ENCODE measurements around the gene ZRSR2.
A peak's percentile ranks its signal among the peaks of the same experiment; 100 is the strongest.
"Not testable (repeated sequence)": the region's sequence is repeated elsewhere in the genome, so short reads cannot be mapped to it uniquely, and the experiment has no call there.

The ZRSR2 gene, protein sequence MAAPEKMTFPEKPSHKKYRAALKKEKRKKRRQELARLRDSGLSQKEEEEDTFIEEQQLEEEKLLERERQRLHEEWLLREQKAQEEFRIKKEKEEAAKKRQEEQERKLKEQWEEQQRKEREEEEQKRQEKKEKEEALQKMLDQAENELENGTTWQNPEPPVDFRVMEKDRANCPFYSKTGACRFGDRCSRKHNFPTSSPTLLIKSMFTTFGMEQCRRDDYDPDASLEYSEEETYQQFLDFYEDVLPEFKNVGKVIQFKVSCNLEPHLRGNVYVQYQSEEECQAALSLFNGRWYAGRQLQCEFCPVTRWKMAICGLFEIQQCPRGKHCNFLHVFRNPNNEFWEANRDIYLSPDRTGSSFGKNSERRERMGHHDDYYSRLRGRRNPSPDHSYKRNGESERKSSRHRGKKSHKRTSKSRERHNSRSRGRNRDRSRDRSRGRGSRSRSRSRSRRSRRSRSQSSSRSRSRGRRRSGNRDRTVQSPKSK

DNA sequence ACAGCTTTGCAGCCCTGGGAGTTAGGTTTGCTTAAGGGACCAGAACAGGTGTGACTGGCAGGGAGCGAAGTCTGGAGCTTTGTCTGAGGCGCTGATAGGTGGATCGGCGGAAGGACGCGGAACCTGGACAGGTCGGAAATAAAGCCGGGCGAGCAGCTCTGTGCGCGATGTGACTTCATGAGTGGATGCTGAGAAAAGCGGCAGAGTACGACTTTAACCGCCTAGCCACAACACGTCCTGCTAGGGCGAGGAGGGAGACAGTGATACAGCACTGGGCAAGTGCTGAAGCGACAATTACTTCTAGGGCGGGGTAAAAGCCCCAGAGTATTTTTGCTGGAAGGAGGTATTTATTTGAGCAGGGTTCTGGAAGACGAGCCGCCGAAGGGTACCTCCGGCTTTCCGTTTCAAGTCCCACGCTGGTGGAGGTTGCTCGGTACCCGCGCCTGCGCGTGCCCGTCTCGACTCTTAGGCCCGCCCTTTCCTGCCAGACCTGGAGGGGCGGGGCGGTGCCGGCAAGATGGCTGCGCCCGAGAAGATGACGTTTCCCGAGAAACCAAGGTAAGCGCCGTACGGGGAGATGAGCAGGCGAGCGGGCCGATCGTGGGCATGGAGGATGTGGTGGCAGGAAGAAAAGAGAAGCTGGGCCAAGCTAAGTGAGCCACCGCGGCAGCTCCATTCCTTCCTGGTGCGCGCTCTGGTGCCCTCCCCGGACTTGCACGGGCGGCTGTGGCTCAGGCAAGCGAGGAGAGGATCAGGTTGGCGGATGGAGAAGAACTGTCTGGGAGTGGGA, at the start of gene ZRSR2:
Gene ZRSR2, plus strand, starts transcription at position 506 of the 790 bp plus-strand sequence. Its CDS starts 12 bp downstream, at position 518.
- peak; percentile 79 to 91 for DNase-seq (ENCODE audit: low read depth in 2 of 2)

DNA sequence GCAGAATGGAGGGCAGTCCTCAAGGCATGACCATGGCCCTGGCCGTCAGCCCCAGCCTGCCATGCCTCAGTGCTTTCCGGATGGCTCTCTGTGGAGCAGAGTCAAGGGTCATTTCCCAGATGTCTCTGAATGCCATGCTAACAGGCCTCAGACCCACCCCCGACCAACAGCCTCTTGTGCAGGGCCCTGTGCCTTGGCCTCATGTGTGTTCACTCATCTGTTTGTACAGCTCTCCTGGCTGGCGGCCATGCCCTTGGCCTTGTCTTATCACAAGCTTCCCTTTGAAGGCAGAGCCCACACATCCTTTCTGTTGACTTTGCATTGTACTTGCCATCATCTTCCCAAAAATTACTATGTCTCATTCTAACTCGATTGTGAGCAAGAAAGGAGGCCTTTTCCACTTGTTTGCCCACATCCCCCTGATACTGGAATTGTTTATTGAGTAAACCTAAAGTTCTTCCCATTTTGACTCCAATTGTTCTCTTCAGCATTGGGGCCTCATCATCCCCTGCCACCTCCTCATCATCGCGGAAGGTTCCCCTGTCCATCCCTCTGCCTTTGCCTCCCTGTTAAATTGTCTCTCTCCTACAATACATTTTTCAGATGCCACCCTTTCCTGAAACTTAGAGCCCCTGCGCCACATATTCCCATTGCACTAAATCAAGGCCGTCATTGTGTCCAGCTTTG, 46.0 kb upstream of the ZRSR2 start:
- DNase-seq (ENCODE audit: low read depth in 2 of 2): no peak

DNA sequence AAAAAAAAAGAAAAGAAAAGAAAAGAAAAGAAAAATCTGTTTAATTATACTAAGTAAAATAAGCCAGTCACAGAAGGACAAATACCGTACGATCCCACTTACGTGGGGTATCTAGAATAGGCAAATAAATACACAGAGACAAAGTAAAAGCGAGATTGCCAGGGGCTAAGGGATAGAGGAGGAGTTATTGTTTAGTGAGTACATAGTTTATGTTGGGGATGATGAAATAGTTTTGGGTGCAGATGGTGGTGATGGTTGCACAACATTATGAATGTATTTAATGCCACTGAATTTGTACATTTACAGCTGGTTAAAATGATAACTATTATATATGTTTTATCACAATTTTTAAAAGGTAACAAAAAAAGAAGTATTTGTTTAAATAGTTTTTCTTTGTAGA, 45.1 kb upstream of the ZRSR2 start:
- no peak for DNase-seq (ENCODE audit: low read depth in 2 of 2)

DNA sequence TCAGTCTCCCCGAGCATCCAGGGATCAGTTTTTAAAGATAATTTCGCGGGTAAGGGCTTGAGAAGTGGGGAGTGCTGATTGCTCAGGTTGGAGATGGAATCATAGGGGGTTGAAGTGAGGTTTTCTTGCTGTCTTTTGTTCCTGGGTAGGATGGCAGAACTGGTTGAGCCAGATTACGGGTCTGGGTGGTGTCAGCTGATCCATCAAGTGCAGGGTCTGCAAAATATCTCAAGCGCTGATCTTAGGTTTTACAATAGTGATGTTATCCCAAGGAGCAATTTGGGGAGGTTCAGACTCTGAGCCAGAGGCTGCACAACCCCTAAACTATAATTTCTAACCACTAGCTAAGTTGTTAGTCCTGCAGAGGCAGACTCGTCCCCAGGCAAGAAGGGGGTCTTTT, 43.6 kb upstream of the ZRSR2 start:
- not testable (repeated sequence) for DNase-seq (ENCODE audit: low read depth in 2 of 2)

DNA sequence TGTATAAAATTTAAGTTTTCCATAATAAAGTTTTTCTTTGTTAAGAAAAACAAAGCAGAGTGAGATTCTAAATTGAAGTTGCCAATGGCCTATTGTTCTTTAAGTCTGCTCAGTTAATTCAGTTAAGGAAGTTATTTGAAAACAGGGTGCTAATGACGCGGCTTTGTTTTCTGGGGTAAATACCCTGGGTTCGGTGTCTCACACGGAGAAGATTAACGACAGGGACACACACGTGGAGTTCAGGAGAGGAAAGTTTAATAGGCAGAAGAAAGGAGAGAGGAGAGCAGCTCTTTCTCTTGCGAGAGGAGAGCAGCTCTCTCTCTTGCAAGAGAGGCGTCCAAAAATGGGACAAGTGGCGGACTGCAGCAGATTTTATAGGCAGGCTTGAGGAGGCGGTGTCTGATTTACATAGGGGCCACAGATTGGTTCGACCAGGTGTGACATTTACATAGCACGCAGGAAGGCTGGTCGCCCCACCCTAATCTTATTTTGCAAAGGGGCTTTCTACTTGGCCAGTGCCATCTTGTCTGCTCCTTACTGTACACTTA, 42.6 kb upstream of the ZRSR2 start:
- no peak for DNase-seq (ENCODE audit: low read depth in 2 of 2)

DNA sequence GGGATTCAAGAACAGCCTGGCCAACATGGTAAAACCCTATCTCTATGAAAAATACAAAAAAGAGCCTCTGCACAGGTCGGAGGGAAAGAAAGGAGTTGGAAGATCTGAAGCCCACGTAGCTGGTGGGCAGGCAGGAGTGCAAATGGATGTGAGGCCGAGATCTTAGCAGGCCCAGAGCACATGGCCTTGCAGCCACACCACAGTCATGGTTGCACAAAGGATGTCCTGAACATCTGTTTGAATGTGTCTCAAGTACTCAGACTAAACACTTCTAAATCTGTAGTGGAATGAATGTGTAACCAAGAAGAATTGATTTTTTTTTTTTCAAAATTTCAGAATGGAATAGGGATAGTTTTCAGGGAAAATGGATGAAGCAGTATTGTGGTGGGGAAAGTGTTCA, 41.4 kb upstream of the ZRSR2 start:
- no peak for DNase-seq (ENCODE audit: low read depth in 2 of 2)

DNA sequence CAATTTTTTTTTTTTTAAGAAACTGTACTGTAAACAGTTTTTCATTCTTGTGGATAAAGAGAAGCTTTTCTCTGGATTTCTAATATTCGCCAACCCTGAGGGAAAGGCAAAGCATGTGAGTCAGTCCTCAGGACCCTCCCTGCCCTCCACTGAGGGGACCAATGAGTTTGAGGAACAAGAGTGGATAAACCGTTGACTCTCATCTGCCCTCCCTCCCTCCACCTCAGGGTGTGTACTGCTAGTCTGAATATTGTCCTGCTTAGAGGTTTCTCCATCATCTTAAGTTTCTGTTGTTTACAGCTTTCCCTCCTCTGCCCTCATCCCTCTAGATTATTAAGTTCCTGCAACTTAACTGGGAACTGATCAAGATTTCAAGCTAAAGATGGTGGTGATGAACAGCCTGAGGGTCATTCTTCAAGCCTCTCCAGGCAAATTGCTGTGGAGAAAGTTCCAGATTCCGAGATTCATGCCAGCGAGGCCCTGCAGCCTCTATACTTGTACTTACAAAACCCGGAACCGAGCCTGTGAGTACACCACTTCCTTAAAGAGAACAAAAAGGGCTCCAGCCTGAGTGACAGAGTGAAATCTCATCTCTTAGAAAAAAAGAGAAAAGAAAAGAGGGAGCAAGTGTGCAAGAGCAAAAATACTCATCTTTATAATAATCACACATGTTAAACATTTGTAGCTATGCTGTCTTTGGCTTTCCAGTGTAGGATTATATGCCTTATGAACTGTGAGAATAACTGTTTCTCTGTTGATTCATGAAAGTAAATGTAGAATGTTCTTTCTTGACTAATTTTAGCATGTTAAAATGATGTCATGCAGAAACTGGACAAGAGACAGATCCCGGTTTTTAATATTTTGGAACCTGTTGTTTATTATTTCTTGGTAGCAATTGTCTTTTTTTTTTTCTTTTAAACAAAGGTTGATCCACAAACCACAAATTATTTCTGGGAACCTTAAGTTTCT, 40.4 kb upstream of the ZRSR2 start:
- no peak for DNase-seq (ENCODE audit: low read depth in 2 of 2)

DNA sequence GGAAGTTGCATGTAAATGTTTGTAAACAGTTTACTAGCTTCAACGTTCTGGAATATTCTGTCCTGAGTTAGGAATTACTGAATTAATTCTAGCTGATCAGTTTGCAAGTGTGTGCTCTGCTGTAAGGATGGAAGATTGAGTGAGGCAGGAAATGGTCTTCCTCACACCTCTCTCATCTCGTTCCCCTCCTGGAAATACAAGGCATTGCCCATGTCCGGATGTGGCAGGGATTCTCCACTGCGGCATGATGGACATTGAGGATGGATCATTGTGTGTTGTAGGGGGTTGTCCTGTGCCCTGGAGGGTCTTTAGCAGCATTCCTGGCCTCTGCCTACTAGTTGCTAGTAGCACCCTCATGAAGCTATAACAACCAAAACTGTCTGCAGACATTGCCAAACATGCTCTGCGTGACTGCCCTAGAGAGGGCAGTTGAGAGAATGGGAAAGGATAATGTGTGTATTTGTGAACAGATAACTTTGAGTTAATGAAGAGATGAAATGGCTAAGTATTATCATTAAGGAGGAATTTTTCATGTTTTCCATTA, 39.6 kb upstream of the ZRSR2 start:
- DNase-seq (ENCODE audit: low read depth in 2 of 2): no peak

DNA sequence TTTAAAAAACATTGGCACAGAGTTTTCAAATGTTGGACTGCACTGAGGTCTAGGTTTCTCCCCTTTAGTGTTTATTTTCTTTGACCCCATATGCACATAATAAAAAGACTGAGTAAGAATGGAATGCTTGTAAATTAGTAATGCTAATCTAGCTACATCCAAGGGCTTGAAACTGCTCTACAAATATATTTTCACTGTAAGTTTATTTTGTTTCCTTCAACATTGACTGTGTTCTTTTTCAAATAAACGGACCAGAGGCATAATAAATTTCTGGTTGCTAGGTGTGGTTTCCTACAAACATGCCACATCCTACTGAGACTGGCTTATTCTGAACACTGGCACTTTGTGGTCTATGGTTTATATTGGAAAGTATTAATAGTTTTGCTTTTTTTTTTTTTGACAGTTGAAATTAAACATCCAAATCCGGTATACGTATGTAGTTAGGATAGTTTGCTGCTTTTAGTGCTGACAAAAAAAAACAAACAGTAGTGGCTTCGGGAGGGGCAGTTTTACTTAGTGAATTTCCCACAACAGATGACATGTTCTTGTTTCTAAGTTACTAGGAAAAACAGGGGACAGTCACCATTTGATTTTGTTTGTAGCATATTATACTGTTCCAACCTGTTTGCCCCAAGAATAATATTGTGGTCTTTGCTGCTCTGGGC, 39.0 kb upstream of the ZRSR2 start:
- DNase-seq (ENCODE audit: low read depth in 2 of 2): no peak

DNA sequence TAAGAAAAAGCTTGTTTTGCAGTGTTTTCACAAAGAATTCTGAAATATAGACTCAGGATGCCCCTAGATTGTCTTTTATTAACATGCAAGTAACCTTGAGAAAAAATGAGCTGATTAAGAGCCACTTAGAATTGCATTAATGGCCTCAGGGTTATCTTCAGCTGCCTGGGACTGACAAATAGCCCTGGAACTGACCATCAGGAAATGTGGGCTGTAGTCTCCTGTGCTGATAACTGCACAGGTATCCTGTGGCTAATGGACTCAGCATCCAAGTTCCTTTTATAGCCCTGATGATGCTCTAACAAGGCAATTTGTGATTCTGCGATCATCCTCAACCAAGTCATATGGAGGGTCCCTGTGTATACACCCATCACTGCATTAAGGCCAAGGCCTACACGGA, 35.2 kb upstream of the ZRSR2 start:
- DNase-seq (ENCODE audit: low read depth in 2 of 2): no peak

DNA sequence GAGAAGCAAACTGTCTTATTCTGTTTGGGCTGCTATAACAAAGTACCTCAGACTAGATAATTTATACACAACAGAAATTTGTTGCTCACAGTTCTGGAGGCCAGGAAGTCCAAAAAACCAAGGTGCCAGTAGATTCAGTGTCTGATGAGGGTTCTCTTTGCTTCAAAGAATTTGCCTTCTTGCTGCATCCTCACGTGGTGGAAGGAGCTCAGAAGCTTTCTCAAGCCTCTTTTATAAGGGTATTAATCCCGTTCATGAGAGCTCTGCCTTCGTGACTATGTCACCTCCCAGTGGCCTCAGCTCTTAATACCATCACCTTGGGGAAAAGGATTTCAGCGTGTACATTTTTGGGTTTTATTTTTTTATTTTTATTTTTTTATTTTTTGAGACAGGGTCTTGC, 32.1 kb upstream of the ZRSR2 start:
- DNase-seq (ENCODE audit: low read depth in 2 of 2): no peak

DNA sequence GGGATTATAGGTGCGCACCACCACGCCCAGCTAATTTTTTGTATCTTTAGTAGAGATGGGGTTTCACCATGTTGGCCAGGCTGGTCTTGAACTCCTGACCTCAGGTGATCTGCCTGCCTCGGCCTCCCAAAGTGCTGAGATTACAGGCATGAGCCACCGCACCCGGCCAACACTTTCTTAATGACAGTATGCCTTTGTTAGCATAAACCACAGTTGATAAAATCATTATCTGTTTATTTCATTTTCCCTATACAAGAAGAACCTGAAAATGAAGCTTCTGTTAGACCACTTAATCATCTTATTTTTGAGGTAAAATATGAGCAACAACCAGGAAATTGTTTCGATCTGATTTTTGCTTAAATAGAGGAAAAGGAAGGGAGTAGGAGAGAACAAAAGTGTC, 30.4 kb upstream of the ZRSR2 start:
- DNase-seq (ENCODE audit: low read depth in 2 of 2): not testable (repeated sequence)

DNA sequence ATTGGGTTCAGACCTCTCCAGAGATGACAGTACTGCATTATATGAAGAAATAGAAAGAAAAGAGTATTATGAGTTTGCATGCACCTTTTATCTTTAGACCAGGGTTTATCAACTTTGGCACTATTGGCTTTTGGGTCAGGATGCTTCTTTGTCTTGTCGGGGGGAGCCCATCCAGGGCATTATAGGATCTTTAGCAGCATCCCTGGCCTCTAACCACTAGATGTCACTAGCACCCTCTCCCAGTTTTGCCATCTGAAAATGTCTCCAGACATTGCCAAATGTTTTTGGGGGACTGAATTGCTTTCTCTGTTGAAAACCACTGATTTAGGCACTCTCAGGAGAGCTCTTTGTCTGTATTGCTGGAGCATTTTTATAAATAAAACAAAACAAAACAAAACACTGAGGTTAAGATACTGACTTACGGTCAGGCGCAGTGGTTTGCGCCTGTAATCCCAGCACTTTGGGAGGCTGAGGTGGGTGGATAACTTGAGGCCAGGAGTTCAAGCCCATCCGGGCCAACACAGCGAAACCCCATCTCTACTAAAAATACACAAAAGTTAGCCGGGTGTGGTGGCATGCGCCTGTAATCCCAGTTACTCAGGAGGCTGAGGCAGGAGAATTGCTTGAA, 28.6 kb upstream of the ZRSR2 start:
- DNase-seq (ENCODE audit: low read depth in 2 of 2): peak in 1 of 2 donors; percentile 23

DNA sequence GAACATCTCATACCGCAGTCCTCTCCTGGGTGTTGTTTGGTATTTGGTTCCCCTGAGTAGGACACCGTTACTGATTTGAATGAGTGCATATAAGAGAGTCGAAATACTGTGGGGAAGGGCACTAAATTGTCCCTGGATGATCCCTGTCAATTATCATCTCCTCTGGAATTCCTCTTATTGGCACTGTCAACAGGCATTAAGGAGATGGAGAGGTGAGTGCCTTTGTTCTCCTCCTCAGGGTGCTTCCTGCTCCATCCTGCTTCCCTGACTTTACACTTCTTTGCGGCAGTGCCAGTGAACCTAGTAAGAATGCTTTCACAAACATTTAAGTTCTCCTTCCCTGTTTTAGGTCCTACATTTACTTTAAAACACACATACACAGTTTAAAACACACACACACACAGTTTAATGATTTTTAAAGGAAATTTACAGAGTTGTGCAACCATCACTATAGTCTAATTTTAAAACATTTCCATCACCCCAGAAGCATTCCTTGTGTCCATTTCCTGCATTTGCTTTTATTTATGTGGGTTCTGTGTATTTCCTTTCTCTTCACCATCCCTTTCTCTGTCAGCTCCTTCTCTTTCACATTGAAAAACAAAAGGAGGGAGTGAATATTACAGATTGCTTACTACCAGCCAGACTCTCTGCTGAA, 20.9 kb upstream of the ZRSR2 start:
- no peak for DNase-seq (ENCODE audit: low read depth in 2 of 2)

DNA sequence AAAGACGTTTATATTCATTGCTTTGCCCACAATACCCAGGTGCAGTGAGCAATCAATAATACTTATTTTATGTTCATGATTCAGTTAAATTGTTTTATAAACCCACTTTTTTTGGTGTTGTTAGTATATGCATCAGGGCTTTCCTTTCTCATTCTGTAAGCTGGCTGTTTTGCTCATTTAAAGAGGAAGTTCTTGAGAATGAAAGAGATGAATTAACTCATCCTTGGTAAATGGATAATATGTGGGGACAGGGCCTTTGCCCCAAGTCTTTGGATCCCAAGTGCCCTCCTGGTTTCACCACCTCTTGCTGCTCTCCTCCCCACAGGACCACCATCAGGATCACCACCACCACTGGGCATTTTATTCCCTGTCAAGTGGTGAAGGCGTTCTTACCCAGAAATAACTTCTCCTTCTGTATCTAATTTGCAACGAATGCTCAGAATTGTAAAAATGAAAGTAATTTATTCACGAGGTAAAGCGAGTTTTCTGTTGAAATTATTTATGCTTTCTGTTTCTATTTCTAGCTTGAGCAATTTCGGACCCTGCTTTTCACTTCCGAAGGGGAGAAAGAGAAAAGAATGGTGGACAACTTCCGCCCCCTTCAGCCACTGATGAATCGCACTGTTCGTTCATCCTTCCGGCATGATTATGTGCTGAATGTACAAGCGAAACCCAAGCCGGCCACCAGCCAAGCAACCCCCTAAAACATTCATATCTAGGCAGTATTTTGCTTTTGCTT, 8.2 kb upstream of the ZRSR2 start:
- DNase-seq (ENCODE audit: low read depth in 2 of 2): no peak

DNA sequence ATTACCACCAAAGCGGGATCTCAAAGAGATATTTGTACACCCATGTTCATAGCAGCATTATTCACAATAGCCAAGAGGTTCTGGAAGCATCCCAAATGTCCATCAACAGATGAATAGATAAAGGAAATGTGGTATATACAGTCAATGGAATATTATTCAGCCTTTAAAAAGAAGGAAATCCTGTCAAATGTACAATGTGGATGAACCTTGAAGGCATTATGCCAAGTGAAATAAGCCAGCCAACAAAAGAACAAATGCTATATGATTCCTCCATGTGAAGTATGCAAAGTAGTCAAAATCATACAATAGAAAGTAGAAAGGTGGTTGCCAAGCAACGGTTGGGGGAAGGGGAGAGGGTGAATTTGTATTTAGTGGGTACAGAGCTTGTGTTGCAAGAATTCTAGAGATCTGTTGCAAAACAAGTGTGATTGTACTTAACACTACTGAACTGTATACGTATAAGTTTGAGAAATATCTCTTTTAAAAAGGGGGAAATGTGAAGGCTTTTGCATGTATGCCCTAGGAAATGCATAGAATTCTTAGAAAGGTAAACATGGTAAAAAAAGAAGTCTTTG, 5.0 kb upstream of the ZRSR2 start:
- DNase-seq (ENCODE audit: low read depth in 2 of 2): no peak

DNA sequence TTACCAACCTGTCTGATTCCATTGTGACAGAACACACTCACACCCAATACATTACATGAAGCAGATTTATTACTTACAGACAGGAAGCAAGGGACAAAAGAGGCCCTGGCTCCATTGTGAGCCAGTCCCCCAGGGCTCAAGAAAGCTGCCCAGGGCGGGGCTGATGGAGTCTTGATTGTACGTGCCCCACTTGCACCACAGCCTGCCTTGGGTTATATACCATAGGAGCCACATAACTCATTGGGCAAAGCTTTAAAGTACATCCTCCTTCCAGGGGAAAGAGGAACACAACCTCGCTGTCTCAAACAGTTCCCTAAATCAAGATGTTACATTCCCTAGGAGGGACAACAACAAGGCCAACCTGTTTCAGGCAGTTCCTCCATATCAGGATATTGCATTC, 3.4 kb upstream of the ZRSR2 start:
- no peak for DNase-seq (ENCODE audit: low read depth in 2 of 2)

DNA sequence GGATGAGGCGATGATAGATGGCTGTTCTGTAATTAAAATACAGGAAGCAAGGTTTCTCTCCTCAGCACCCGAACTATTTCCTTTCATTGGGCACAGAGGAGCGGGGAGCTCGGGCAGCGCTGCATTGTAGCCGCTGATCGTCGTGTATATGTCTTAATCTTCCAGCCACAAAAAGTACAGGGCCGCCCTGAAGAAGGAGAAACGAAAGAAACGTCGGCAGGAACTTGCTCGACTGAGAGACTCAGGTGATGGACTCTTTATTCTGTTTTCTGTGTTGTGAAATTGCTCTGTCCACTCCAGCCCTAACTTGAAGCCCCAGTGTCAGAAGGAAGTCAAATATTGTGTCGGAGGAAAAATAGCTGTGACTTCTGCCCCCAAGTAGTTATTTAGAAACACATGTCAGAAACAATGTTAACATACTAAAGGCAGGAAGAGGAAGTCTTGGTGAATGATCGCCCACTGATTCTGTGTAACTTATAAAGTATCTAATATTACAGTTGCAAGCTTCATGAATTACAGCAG, 546 bp downstream of the ZRSR2 start:
- no peak for DNase-seq (ENCODE audit: low read depth in 2 of 2)
